B cell (primary cell): Measurements from ENCODE around the gene CCDC120. TPM values are rescaled to one million over a fixed set of nuclear protein-coding genes. Genes with fewer than 3 reads are reported as not detected.

Experiments used
- ATAC-seq: fragments of 200-7000 bp; cut with Tn5 transposase; one replicate; pipeline ENCODE4 v1.10.0; 2021; ENCODE audit warnings: low read depth, mild to moderate bottlenecking, moderate number of reproducible peaks, moderate library complexity
- CTCF ChIA-PET: fragments of 350-600 bp; sonication (Branson Sonifier 250); formaldehyde crosslinking; loops from one replicate; lab custom pipeline; 2021; ENCODE audit warnings: antibody characterized with exemption, inconsistent platforms; lab: Charles Lee
- POLR2A ChIA-PET: fragments of 350-600 bp; sonication (Branson Sonifier 250); formaldehyde crosslinking; loops from one replicate; lab custom pipeline; 2021; ENCODE audit warnings: antibody characterized with exemption; lab: Charles Lee
- DNase-seq: peaks from one replicate; pipeline ENCODE4 v3.0.0; 2013
- H2AFZ ChIP-seq: 2 replicates; pipeline ENCODE4 v1.6.1; 2012; ENCODE audit warnings: mild to moderate bottlenecking, low read depth, low read length; ENCODE audit not compliant: insufficient read depth, poor library complexity, severe bottlenecking
- H3K27ac ChIP-seq, 2 donors: 1 replicate in 1 of 2; 2 replicates in 1 of 2; pipeline ENCODE4 v1.5.1; 2012 to 2013; ENCODE audit warnings: low read length in 2 of 2, mild to moderate bottlenecking in 2 of 2, moderate library complexity in 1 of 2
- H3K27me3 ChIP-seq, 4 experiments: fragments of 200-600 bp in 1 of 4; sonication (generic) in 1 of 4; replicated peaks in 1 of 4; 1 replicate in 2 of 4; 2 replicates in 2 of 4; pipeline versions ENCODE4 v1.6.1 to v1.7.0; 2013 to 2016; ENCODE audit warnings: low read length in 3 of 4, mild to moderate bottlenecking in 2 of 4, mixed read lengths in 1 of 4, moderate library complexity in 1 of 4; ENCODE audit not compliant: insufficient read depth in 4 of 4, control insufficient read depth in 3 of 4; ENCODE audit errors: control extremely low read depth in 1 of 4
- H3K36me3 ChIP-seq, 2 experiments: replicated peaks in 1 of 2; 1 replicate in 1 of 2; 2 replicates in 1 of 2; pipeline versions ENCODE4 v1.6.1 to v1.7.1; 2013; ENCODE audit warnings: low read length in 1 of 2; ENCODE audit not compliant: insufficient read depth in 2 of 2, control insufficient read depth in 1 of 2; ENCODE audit errors: control extremely low read depth in 1 of 2, extremely low read depth in 1 of 2
- H3K4me1 ChIP-seq, 2 donors: fragments of 200-600 bp in 1 of 2; sonication (generic) in 1 of 2; 1 replicate in 1 of 2; 2 replicates in 1 of 2; pipeline versions ENCODE4 v1.5.1 to v1.6.1; 2013 to 2017; ENCODE audit warnings: low read length in 2 of 2; ENCODE audit not compliant: control insufficient read depth in 2 of 2, insufficient read depth in 2 of 2
- H3K4me2 ChIP-seq: replicated peaks from 2 replicates; pipeline ENCODE3; 2012; ENCODE audit warnings: mild to moderate bottlenecking, low read depth, low read length; ENCODE audit not compliant: poor library complexity, severe bottlenecking
- H3K4me3 ChIP-seq, 5 experiments: fragments of 200-600 bp in 1 of 5; sonication (generic) in 1 of 5; 1 replicate in 3 of 5; 2 replicates in 2 of 5; pipeline versions ENCODE4 v1.5.1 to v1.7.0; 2011 to 2016; ENCODE audit warnings: low read length in 4 of 5, mild to moderate bottlenecking in 4 of 5, low read depth in 2 of 5, control low read depth in 1 of 5, moderate library complexity in 1 of 5; ENCODE audit not compliant: insufficient read depth in 1 of 5; ENCODE audit errors: control extremely low read depth in 1 of 5, extremely low read depth in 1 of 5
- H3K79me2 ChIP-seq: fragments of 200-600 bp; sonication (generic); one replicate; pipeline ENCODE4 v1.6.0; 2016; ENCODE audit warnings: low read length; ENCODE audit not compliant: control insufficient read depth, insufficient read depth
- H3K9ac ChIP-seq: fragments of 200-600 bp; sonication (generic); 2 replicates; pipeline ENCODE4 v1.6.1; 2017; ENCODE audit warnings: mild to moderate bottlenecking, low read length, moderate library complexity
- H3K9me3 ChIP-seq, 3 donors: one replicate each; pipeline versions ENCODE4 v1.6.1 to v1.7.1; 2013; ENCODE audit warnings: low read length in 2 of 3; ENCODE audit not compliant: control insufficient read depth in 2 of 3, insufficient read depth in 1 of 3; ENCODE audit errors: control extremely low read depth in 1 of 3
- H4K20me1 ChIP-seq: 2 replicates; pipeline ENCODE4 v1.6.0; 2012; ENCODE audit warnings: mild to moderate bottlenecking, low read length; ENCODE audit not compliant: insufficient read depth, control insufficient read depth, poor library complexity, severe bottlenecking
- H3K27ac Mint-ChIP-seq: one replicate; pipeline ENCODE4 v1.8.0; 2021; ENCODE audit warnings: mixed read lengths
- H3K27me3 Mint-ChIP-seq: one replicate; pipeline ENCODE4 v1.8.0; 2021; ENCODE audit warnings: mixed read lengths
- H3K4me1 Mint-ChIP-seq: one replicate; pipeline ENCODE4 v1.8.0; 2021; ENCODE audit warnings: mixed read lengths
- H3K4me3 Mint-ChIP-seq: one replicate; pipeline ENCODE4 v1.8.0; 2021; ENCODE audit warnings: mixed read lengths
- H3K9me3 Mint-ChIP-seq: one replicate; pipeline ENCODE4 v1.8.0; 2022; ENCODE audit warnings: mixed read lengths; ENCODE audit not compliant: insufficient read depth
- EZH2 ChIP-seq: IDR thresholded peaks from 2 replicates; pipeline ENCODE4 v1.6.1; 2012; ENCODE audit warnings: borderline replicate concordance, low read depth, mild to moderate bottlenecking, moderate library complexity, low read length; ENCODE audit not compliant: insufficient read depth, poor library complexity, severe bottlenecking
- WGBS: methylation state at CpG from one replicate; pipeline ENCODE4 v1.1.5; 2013; ENCODE audit warnings: missing lambda C conversion rate; ENCODE audit not compliant: insufficient coverage; 5-methylcytosine and 5-hydroxymethylcytosine counted together
- intact Hi-C: fragments of 100-400 bp; cut with micrococcal nuclease; formaldehyde crosslinking; loops from one replicate; pipeline ENCODE4 v1.10.0; 2022
- polyA plus RNA-seq: library from polyadenylated mRNA; depleted of rRNA; stranded (reverse); fragments of >200 nt; gene quantifications from 2 replicates; pipeline ENCODE4 v1.2.3, GENCODE V29; 2012
- total RNA-seq, 2 donors: library from RNA; stranded (reverse); fragments of 120-200 nt in 1 of 2; gene quantifications; 1 replicate in 1 of 2; 2 replicates in 1 of 2; pipeline versions ENCODE4 v1.2.3 to v1.2.4, GENCODE V29; 2013 to 2022
- TF ChIP-seq, protein P1 (sequence below): fragments of 200-600 bp; IDR thresholded peaks from one replicate; pipeline ENCODE4 v1.8.0; 2022; ENCODE audit warnings: antibody characterized with exemption, mild to moderate bottlenecking

CCDC120 gene
- total and polyA plus RNA-seq, 2 donors (not counting 1 experiment from before 2014, with no cell fraction given), result 5.7 to 12.5 TPM

- H3K4me3 Mint-ChIP-seq, result no peak overlapping the region
- DNase-seq, result no peak
- no peak overlapping the region for H3K9ac ChIP-seq
- no peak for ATAC-seq
- H3K27me3 ChIP-seq, result no peaks in the 10 kb centered on the region
- H3K4me3 ChIP-seq, result no peak overlapping the region
- no peaks in the 10 kb centered on the region for H4K20me1 ChIP-seq
- H3K4me1 Mint-ChIP-seq, result peaks cover 7% of the 10 kb centered on the region
- no peak overlapping the region for H3K27ac ChIP-seq
- TF ChIP-seq, protein P1, sequence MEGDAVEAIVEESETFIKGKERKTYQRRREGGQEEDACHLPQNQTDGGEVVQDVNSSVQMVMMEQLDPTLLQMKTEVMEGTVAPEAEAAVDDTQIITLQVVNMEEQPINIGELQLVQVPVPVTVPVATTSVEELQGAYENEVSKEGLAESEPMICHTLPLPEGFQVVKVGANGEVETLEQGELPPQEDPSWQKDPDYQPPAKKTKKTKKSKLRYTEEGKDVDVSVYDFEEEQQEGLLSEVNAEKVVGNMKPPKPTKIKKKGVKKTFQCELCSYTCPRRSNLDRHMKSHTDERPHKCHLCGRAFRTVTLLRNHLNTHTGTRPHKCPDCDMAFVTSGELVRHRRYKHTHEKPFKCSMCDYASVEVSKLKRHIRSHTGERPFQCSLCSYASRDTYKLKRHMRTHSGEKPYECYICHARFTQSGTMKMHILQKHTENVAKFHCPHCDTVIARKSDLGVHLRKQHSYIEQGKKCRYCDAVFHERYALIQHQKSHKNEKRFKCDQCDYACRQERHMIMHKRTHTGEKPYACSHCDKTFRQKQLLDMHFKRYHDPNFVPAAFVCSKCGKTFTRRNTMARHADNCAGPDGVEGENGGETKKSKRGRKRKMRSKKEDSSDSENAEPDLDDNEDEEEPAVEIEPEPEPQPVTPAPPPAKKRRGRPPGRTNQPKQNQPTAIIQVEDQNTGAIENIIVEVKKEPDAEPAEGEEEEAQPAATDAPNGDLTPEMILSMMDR, result no peak
- TF ChIP-seq EZH2, result no peak
- no peaks in the 10 kb centered on the region for H3K9me3 Mint-ChIP-seq
- no peak overlapping the region for H3K27ac Mint-ChIP-seq
- H2AFZ ChIP-seq, result no peak overlapping the region
- H3K4me1 ChIP-seq, result peaks cover 0 to 6% of the 10 kb centered on the region in 2 donors
- H3K36me3 ChIP-seq, result peaks cover 3 to 10% of the 10 kb centered on the region in 2 experiments
- no peak overlapping the region for H3K4me2 ChIP-seq
- no peaks in the 10 kb centered on the region for H3K79me2 ChIP-seq
- intact Hi-C loops, result no loop called here
- H3K9me3 ChIP-seq, result no peaks in the 10 kb centered on the region
- ChIA-PET POLR2A (no interaction called here), CTCF (no interaction called here)
- 100% methylated on average over 2 of the region's 6 CpGs for WGBS
- H3K27me3 Mint-ChIP-seq, result no peaks in the 10 kb centered on the region
These were observed 28.5 kb upstream of the CCDC120 start for GRCh38 chrX:49030283-49030682.

DNA sequence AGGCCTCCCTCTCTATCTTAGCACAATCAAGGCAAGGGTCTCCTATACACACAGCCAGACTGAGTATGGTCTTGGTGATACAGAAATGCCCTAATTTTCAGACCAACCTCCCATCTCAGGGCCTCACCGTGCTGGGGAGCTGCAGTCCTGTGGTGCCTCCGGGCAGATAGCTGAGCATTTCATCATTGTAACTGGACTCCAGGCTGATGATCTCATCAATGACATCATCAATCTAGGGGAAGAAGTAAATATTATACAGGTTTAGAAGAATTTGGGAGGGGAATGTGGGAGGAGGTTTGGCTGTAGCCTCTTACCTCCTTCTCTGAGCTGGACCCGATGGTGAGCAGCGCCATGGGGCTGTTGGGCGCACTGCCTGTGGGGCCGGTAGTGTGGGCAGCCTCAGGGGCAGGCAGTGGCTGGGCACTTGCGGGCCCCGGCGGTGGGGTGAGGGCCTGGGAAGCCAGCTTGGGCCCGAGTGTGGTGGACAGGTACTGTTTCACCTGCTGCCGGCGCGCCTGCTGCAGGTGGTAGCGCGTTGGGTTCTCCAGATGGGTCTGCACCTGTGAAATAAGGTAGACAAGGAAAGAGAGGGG, 20.8 kb upstream of the CCDC120 start:
- DNase-seq (no peak), ATAC-seq (no peak)
- Histone ChIP-seq H2AFZ (no peak overlapping the region), H3K4me2 (no peak overlapping the region), H3K9ac (no peak overlapping the region), H4K20me1 (no peaks in the 10 kb centered on the region), H3K4me1 (peaks cover 12 to 26% of the 10 kb centered on the region in 2 donors), H3K27ac (no peak overlapping the region), H3K4me3 (no peak overlapping the region), H3K9me3 (no peaks in the 10 kb centered on the region), H3K27me3 (no peaks in the 10 kb centered on the region), H3K79me2 (peaks cover 6% of the 10 kb centered on the region), H3K36me3 (peaks cover 3 to 21% of the 10 kb centered on the region in 2 experiments)
- Mint-ChIP-seq H3K9me3 (no peaks in the 10 kb centered on the region), H3K4me3 (no peak overlapping the region), H3K27ac (no peak overlapping the region), H3K27me3 (no peaks in the 10 kb centered on the region), H3K4me1 (peaks cover 30% of the 10 kb centered on the region)
- intact Hi-C loops, result no loop called here
- 96% methylated on average over 5 of the region's 15 CpGs for WGBS
- TF ChIP-seq, protein P1, result no peak
- TF ChIP-seq EZH2, result no peak
- POLR2A ChIA-PET, result no interaction called here
- CTCF ChIA-PET, result no interaction called here
